WI38 (cell line): Measurements from ENCODE around the gene CACHD1.
A peak's percentile ranks its signal among the peaks of the same experiment; 100 is the strongest.

Experiments used
- H3K4me3 ChIP-seq: 2 replicates; pipeline ENCODE4 v1.5.1; 2011; ENCODE audit warnings: low read depth, mild to moderate bottlenecking, control low read depth, low read length
- CTCF ChIP-seq: IDR thresholded peaks from 2 replicates; pipeline ENCODE4 v1.5.1; 2012; ENCODE audit warnings: low read depth, mild to moderate bottlenecking, control low read depth, low read length

Gene CACHD1

GRCh38 chr1:64654519-64655341, 184.8 kb downstream of the CACHD1 start:
- no peak overlapping the region for H3K4me3 ChIP-seq
- TF ChIP-seq CTCF = no peak

DNA sequence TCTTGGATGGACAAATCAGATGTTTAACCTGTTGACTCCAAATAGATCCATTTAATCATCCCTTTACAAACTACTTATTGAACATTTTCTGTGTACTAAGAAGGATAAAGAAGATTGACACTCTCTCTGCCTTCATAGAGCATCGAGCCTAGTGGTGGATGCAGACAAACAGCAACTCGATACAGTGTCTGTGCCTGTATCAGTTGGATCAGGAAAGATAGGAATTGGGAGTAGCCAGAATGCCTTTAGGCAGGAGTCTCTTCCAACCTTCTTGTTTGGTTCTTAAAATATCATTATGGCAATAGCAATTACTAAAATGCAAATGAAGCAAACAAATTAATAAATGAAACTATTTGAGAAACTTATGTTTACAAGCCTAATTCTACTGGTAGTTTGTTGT, 185.9 kb downstream of the CACHD1 start:
- no peak for TF ChIP-seq CTCF
- H3K4me3 ChIP-seq = no peak overlapping the region

GRCh38 chr1:64659478-64660138, 189.7 kb downstream of the CACHD1 start:
- no peak for TF ChIP-seq CTCF
- no peak overlapping the region for H3K4me3 ChIP-seq

DNA sequence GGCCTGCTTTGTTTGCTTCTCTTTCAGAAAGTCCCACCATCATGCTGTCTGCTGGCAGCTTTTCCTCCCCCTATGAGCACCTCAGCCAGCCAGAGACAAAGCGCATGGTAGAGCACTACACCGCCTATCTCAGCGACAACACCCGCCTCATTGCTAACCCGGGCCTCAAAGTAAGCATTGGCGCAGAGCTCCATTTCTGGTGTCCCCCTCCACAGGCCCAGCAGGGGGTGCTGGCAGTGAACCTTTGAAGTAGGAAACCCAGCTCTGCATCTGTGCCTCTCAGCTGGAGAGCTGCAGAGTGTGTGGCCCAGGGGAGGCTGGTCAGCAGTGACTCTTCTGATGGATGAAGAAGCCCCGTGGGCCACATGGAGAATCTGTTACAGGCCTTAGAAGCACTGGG, 193.7 kb downstream of the CACHD1 start:
- no peak for TF ChIP-seq CTCF

DNA sequence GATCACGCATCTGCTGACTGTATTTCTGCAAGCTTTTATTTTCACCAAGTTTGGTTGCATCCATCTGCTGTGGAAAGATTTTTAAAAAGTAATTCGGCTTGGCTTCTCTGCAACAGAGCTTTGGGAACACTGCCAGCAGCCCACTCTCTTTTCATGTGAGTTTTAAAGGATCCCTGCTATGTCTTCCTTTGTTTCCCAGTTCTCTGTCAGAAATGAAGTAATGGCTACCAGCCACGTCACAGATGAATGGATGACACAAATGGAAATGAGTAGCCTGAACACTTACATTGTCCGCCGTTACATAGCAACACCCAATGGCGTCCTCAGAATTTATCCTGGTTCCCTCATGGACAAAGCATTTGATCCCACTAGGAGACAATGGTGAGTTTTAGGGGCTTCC, 194.4 kb downstream of the CACHD1 start:
- H3K4me3 ChIP-seq = no peak overlapping the region
- no peak for TF ChIP-seq CTCF

More for the DNA sequence above, 193.7 kb downstream of the CACHD1 start:
- no peak overlapping the region for H3K4me3 ChIP-seq

GRCh38 chr1:64669098-64669675, 199.3 kb downstream of the CACHD1 start:
- no peak for TF ChIP-seq CTCF
- no peak overlapping the region for H3K4me3 ChIP-seq

DNA sequence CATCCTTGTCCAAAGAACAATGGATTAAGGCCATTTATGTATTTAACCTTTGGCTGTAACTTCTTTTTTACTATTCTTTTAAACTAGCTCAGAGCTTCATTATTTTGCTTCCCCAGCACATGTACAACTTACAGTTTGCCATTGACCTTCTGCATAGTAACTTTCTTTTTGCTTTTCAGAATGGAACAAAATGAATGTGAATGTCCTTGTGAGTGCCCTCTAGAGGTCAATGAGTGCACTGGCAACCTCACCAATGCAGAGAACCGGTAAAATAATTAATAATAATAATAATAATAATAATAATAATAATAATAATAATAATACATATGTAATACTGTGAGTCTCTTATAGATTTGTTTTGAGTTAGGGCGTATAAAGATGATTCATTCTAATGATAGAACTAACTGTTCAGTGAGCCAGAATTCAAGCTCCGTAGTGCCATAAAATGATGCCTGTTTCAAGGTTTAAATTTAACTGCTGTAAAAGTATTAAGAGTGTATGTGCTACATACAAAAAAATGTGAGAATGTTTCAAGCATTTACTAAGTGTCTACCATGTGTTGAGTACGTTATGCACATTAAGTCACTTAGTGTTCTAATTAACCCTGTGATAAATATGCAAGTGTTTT, 205.9 kb downstream of the CACHD1 start:
- no peak overlapping the region for H3K4me3 ChIP-seq
- TF ChIP-seq CTCF = peak; percentile 61
